ENCODE measurements around the gene DOK6. TPM values are rescaled to one million over a fixed set of nuclear protein-coding genes. Genes with fewer than 3 reads are reported as not detected.

DOK6 gene
- total RNA-seq, 1 experiment from 2014 or later, result not detected

DNA sequence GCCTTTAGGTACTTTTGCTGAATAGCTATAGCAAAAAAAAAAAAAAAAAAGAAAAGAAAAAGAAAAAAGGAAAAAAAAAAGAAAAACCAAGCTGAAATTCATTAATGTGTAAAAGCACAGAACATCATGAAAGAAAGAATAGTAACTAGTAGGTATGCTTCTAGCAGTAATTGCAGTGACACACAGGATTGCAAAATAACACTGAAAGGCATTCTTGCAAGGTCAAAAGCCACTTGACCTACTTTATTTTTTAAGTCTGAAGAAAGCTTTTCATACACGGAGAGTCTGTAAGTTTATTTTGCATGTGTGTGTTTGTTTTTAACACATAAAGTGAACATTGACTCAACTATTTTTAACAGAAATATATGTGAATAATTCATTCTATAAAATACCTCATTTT lies 54.4 kb downstream of the DOK6 start:
- Histone ChIP-seq H3K27ac (no peak overlapping the region), H3K79me2 (ENCODE audit: low read depth) (no peaks in the 10 kb centered on the region), H3F3A (ENCODE audit: insufficient read depth, low read depth) (no peaks in the 10 kb centered on the region), H3K9me2 (ENCODE audit: insufficient read depth) (no peaks in the 10 kb centered on the region; the same call in 1 of the 2 replicates), H3K4me2 (no peak overlapping the region), H4K20me1 (ENCODE audit: insufficient read depth) (no peaks in the 10 kb centered on the region), H3K4me1 (replicated peaks; ENCODE audit: insufficient read depth) (no peaks in the 10 kb centered on the region), H3K9me3 (ENCODE audit: insufficient read depth, low read depth) (no peaks in the 10 kb centered on the region), H3K36me3 (ENCODE audit: low read depth) (no peaks in the 10 kb centered on the region), H2AFZ (no peak overlapping the region), H3K4me3 (no peak overlapping the region), H3K27me3 (ENCODE audit: insufficient read depth, low read depth) (no peaks in the 10 kb centered on the region)
- BruUV-seq (replicated peaks), result no TSS peak
- intact Hi-C loops (cut with micrococcal nuclease; ENCODE audit: unreplicated experiment), result no loop called here
- CTCF ChIA-PET, result no interaction called here
- DNase-seq, result no peak
- TF ChIP-seq, protein P1, sequence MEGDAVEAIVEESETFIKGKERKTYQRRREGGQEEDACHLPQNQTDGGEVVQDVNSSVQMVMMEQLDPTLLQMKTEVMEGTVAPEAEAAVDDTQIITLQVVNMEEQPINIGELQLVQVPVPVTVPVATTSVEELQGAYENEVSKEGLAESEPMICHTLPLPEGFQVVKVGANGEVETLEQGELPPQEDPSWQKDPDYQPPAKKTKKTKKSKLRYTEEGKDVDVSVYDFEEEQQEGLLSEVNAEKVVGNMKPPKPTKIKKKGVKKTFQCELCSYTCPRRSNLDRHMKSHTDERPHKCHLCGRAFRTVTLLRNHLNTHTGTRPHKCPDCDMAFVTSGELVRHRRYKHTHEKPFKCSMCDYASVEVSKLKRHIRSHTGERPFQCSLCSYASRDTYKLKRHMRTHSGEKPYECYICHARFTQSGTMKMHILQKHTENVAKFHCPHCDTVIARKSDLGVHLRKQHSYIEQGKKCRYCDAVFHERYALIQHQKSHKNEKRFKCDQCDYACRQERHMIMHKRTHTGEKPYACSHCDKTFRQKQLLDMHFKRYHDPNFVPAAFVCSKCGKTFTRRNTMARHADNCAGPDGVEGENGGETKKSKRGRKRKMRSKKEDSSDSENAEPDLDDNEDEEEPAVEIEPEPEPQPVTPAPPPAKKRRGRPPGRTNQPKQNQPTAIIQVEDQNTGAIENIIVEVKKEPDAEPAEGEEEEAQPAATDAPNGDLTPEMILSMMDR (conservative IDR thresholded peaks at IDR 0.05), result no peak
- no peak for TF ChIP-seq EZH2 (IDR thresholded peaks at IDR 0.05; ENCODE audit: low read depth)
- POLR2A ChIA-PET (ENCODE audit: unreplicated experiment), result no interaction called here

DNA sequence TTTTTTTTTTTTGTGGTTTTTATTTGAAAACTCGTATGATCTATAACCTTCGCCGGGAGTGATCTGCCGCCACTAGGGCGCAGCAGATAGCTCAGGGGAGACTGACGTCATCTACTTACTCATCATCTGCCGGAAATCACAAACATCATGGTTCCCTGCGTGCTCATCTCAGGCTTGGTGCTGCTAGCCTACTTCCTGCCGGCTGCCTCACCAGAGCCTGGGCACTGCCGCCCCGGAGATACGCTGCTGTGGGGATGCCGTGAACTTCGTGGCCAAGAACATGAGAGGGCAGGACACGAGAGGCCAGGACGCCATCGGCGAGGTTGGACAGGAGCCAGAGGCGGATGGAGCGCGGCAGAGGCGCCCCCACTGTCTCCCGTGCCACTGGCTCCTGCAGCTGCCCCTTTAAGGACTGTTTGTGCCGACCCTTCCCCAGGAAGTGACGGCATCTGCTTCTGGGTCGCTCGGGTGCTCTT lies 68.8 kb downstream of the DOK6 start:
- DNase-seq, result no peak

DNA sequence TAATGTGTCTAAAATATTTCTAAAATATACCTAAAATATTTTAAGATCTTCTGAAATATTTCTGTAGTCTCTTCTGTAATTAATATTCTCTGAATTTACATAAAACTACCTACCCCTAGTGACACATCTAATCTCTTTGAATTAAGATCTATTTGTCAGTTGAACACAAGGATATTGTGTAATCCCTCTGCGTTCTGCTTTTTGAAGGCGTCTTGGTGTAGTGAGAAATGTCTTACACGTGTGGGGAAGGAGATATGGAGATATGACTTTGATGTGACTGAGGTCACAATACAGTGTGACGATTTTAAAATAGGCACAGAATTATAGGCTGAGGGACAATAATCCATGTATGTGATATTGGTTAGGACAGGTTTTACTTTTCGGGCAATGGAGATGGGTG lies 79.8 kb downstream of the DOK6 start:
- ChIA-PET CTCF (no interaction called here), POLR2A (ENCODE audit: unreplicated experiment) (no interaction called here)
- Histone ChIP-seq H2AFZ (no peak overlapping the region), H3K79me2 (ENCODE audit: low read depth) (no peaks in the 10 kb centered on the region), H3K36me3 (ENCODE audit: low read depth) (no peaks in the 10 kb centered on the region), H3K9me3 (ENCODE audit: insufficient read depth, low read depth) (no peaks in the 10 kb centered on the region), H3K27me3 (ENCODE audit: insufficient read depth, low read depth) (no peaks in the 10 kb centered on the region), H3F3A (ENCODE audit: insufficient read depth, low read depth) (no peaks in the 10 kb centered on the region), H3K9me2 (ENCODE audit: insufficient read depth) (no peaks in the 10 kb centered on the region), H4K20me1 (ENCODE audit: insufficient read depth) (no peaks in the 10 kb centered on the region), H3K27ac (no peak overlapping the region), H3K4me3 (no peak overlapping the region), H3K4me2 (no peak overlapping the region), H3K4me1 (replicated peaks; ENCODE audit: insufficient read depth) (no peaks in the 10 kb centered on the region)
- intact Hi-C loops (cut with micrococcal nuclease; ENCODE audit: unreplicated experiment), result no loop called here
- no peak for DNase-seq
- TF ChIP-seq EZH2 (IDR thresholded peaks at IDR 0.05; ENCODE audit: low read depth), result no peak
- TF ChIP-seq, protein P1 (conservative IDR thresholded peaks at IDR 0.05), result no peak
- no TSS peak for BruUV-seq (replicated peaks)

More for the DNA sequence above, 68.8 kb downstream of the DOK6 start:
- POLR2A ChIA-PET (ENCODE audit: unreplicated experiment), result interaction anchor here (0.6 kb wide), 1 partner anchor 31 kb away, joined by 5 read pairs; no protein-coding TSS in a partner anchor
- Histone ChIP-seq H3K9me3 (ENCODE audit: insufficient read depth, low read depth) (no peaks in the 10 kb centered on the region), H3K4me1 (replicated peaks; ENCODE audit: insufficient read depth) (no peaks in the 10 kb centered on the region), H3F3A (ENCODE audit: insufficient read depth, low read depth) (no peaks in the 10 kb centered on the region), H3K36me3 (ENCODE audit: low read depth) (no peaks in the 10 kb centered on the region), H2AFZ (no peak overlapping the region), H3K9me2 (ENCODE audit: insufficient read depth) (no peaks in the 10 kb centered on the region), H3K4me3 (no peak overlapping the region), H4K20me1 (ENCODE audit: insufficient read depth) (no peaks in the 10 kb centered on the region), H3K79me2 (ENCODE audit: low read depth) (no peaks in the 10 kb centered on the region), H3K27me3 (ENCODE audit: insufficient read depth, low read depth) (no peaks in the 10 kb centered on the region), H3K4me2 (no peak overlapping the region), H3K27ac (no peak overlapping the region)
- BruUV-seq (replicated peaks), result no TSS peak
- CTCF ChIA-PET, result no interaction called here
- intact Hi-C loops (cut with micrococcal nuclease; ENCODE audit: unreplicated experiment), result no loop called here
- TF ChIP-seq, protein P1 (conservative IDR thresholded peaks at IDR 0.05), result 0 out of 2 replicates have a peak, but pooled peaks have one; percentile 43
- TF ChIP-seq EZH2 (IDR thresholded peaks at IDR 0.05; ENCODE audit: low read depth), result no peak

Data from PC-9 (cell line).